HG03135 (cell line): ENCODE data around the gene ZMYM3.

Experiments
- ATAC-seq: cut with Tn5 transposase; IDR thresholded peaks from one replicate; pipeline ENCODE4 v1.9.1; 2021; ENCODE audit warnings: mild to moderate bottlenecking, moderate library complexity; ENCODE audit not compliant: unreplicated experiment

The ZMYM3 gene

DNA sequence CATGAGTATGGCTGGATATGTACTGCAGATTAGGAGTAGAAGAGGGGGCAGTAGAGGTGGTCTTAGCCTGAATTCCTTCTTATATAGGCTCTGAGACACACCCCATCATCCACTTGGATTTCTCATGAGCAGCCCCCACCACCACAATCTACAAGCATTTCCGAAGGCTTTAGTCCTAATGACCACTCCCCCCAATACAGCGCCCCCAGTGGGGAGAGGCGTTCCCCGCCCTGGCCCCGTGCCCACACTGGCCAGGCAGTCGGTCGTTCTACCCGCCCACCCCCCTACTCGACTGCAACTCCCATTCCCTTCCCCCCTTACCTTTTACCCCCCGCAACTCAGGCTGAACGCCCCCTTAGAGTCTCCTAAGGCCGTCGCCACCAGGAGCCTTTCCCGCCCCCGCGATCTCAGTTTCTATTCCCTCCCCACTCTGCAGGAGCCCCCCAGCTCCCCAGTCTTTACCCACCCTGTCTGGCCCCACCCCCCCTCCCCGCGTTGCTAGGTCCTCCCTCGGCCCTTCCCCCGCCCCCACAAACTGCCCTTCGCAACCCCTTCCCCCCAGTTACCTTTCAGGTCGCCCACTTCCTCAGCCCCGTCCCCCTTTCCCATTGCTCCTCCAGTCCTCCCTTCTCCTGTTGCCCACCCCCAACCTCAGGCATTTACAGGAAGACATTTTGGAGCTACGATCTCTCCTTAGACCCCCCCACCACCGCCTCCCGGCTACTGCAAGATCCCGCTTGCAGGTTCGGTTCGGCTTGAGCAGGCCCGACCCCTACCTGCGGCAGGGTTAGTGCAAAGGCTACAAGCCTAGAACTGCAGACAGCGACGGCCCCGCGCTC lies 468 bp downstream of the ZMYM3 start:
- no peak for ATAC-seq

GRCh38 chrX:71252221-71252620 lies 1.7 kb downstream of the ZMYM3 start:
- ATAC-seq, result no peak

DNA sequence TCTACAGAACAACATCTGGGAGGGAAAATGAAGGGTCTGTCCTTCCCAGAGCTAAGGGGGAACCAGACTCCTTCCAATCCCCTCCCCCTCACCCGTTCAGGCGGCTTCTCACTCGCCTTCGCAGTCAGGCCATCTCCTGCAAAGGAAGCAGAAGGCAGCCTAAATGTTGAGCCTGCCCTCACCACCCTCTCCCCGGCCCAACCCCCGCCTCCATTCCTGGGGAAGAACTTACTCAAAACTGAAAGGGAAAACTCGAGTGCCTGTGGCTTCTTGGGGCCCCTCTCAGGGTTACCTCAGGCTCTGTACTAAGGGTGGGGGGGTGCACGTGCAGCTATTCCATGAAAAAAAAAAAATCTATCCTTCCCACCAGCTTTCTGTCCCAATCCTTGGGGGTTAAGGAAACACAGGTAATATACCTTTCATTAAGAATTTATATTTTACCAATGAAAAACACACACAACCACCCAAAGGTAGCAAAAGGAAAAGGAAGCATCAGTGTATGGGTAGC lies 2.4 kb downstream of the ZMYM3 start:
- no peak for ATAC-seq

DNA sequence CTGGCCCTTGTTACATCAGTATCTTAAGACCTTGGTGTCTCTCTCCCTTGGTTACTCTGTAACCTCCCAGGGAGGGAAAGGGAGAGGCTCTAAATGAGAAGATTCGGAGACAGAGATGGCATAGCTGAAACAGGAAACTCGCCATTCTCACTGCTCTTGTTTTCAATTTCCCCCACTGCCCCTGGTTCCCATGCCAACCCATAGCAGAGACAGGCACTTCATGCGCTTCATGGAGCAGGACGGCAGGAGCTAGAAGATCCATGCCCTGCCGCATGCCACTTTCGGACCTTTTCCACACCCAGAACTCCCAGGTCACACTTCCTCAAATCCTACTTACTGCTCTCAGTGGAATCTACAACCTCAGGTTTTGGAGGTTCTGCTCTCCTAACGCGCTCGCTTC lies 3.1 kb downstream of the ZMYM3 start:
- ATAC-seq, result no peak

GRCh38 chrX:71245159-71245558 lies 8.8 kb downstream of the ZMYM3 start:
- ATAC-seq, result no peak

DNA sequence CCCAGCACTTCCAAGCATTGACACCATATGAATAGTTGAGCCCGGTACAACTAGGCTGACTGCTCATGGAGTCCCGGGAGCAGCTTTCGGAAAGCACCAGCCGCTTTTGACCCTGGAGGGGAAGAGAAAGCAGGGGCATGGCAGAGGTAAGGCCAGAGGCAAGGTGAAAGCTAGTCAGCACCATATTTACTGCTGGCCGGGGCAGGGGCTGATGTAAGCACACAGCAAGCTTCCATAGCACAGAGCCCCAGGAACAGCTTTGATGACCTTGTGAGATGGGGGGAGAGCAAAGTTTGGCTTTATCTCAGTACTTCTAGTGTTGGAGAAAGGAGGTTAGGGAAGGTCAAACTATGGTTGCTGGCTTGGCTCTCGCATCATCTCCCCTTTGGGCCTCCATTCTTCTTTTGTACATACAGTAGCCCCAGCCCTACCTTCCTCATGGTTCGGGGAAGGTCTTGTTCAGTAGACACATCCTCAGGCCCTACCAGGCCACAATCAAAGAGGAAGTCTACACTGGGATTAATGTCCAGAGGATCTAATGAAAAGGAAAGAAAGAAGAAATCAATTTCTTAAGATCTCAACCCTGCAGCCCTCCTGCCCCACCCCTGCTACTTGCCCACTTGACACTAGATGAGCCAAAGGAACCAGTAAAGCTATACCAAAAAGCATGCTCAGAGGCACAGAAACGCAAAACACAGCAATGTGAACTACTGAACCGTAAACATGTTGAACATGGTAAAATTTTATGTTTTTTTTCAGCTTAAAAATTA lies 9.4 kb downstream of the ZMYM3 start:
- ATAC-seq, result no peak

DNA sequence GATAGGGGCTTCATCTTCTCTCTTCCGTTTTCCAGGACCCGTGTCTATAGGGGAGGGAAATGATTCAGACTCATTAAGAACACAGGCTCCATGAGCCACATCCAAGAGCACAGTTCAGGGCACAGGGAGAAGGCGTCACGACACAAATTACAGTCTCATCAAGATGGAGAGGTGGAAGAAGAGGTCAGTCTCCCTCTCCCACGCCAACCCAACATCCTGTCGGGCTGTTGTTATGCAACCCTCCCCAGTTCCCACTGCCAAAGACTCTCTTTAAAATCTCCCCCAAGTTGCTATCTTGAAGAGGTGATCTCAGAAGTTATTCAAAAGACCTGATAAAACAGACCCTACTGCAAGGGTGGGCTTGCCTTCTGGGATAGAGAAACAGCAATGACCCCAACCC lies 12.6 kb downstream of the ZMYM3 start:
- ATAC-seq, result no peak

DNA sequence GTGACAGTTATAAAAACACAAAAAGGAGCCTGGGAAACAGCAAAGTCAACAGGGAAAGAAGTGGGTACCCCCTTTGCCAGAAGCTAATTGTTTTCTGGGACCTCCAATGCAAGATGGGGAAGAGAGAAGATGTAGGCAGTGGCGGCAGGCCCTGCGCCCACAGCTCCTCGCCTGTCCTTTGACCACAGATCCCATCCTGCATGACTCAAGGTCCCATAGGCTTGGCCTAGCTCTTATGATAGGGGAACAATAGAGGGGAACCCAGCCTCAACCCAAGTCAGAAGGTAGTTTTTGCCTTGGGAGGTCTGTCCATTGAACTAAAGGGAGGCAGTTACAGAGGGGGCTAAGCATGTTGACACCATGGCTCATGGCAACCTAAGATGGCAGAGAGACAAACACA lies 14.2 kb downstream of the ZMYM3 start:
- no peak for ATAC-seq

GRCh38 chrX:71236836-71237235 lies 17.1 kb downstream of the ZMYM3 start:
- no peak for ATAC-seq

- no peak for ATAC-seq
These were observed 18.5 kb downstream of the ZMYM3 start for GRCh38 chrX:71235482-71235881.

DNA sequence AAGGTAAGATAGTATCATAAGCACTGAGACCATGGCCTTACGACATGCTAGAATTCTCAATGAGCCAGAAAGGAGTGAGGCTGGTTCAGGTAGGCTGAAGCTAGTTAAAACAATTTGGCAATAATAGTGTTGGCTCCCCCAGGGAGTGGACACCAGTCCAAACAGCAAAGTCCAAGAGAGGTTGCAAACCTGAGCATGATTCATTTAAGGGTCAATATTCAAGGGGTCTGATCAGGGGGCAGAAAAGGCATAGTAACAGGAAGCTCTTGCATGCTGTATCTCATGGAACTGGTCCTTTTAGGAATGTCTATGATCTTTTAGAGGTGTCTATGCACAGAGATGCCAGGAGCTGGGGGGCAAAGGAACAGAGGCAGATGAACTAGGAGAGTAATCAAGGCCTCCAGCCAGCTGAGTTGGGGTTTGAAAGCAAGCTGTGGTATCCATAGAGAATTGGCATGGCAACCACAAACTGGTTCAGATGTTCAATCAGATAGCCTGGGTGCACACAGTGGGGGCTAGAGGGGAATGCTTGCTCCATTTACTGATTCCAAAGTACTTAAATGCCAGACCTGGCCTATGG lies 25.8 kb downstream of the ZMYM3 start:
- no peak for ATAC-seq

DNA sequence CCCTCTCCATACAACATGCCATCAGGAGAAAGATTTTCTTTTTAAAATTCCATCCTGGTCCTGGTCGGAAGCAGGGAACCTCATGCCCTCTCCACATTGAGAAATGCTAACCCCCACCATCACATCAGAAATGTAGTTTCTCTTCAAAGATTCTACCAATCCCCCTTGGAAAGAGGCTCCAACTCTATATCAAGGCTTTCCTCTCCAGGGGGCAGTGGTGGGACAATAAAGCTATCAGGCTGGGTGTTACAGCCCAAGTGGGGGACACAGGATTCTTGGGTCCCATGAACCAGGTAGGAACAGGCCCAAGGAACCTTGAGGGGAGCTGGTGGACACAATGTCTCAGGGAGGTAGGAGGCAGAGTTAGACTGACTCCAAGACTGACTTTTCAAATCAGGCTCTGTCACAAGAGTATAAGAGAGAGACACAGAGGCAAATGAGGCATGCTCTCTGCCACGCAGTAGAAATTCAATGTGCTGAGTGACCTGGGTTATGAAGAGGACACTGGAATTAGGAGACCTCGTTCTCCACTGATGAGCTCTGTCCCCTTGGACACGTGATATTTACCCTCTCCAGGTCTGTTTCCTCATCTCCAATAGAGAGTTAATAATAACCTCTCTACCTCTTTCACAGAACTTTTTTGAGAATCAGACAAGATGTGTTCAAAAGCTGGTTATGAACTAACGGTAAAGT lies 26.4 kb downstream of the ZMYM3 start:
- no peak for ATAC-seq

DNA sequence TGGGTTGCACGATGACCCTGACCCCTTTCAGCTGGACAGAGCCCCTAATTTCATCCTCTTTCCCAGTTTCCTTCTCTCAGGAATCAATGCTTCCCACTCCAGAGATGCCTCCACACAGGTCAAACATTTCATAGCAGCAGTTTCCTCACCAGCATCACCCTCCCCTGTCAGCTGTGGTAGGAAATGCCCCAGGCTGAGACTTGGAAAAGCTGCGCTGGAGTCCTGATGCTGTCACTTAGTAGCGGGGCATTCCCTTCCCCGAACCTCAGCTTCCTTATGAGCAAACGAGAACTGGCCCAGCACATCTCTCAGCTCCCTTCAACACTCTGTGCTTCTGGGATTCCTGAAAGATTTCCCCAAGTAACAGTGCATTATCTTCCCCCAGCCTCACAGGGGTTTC lies 28.3 kb downstream of the ZMYM3 start:
- ATAC-seq, result no peak

GRCh38 chrX:71225009-71225408 lies 28.9 kb downstream of the ZMYM3 start:
- ATAC-seq, result no peak

- ATAC-seq, result no peak
These were observed 29.7 kb downstream of the ZMYM3 start for GRCh38 chrX:71224098-71224708.

DNA sequence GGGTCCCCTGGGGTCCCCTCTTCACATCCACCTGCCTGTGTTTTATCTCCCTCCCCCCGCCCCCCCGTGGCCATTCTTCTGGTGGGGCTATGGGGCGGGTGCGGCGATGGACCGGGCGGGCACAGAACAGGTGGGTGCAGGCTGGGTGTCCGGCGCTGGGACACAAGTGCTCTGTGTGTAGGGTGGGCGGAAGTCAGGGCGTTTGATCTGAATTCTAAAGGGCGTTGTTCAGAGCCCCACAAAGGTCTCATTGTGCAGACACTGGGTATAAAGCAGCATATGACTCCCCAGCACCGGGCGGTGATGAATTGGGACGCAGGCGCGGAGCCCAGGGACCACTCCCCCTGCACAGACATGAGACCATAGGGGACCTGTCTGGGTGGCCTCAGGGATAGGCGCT lies 31.0 kb downstream of the ZMYM3 start, which contains the start of gene GJB1:
Gene GJB1 (plus strand): TSS at position 296 of the 400 bp plus-strand sequence. CDS start 484 bp downstream, outside the sequence.
- ATAC-seq, result no peak

GRCh38 chrX:71221145-71221544 lies 32.8 kb downstream of the ZMYM3 start:
- ATAC-seq, result no peak

DNA sequence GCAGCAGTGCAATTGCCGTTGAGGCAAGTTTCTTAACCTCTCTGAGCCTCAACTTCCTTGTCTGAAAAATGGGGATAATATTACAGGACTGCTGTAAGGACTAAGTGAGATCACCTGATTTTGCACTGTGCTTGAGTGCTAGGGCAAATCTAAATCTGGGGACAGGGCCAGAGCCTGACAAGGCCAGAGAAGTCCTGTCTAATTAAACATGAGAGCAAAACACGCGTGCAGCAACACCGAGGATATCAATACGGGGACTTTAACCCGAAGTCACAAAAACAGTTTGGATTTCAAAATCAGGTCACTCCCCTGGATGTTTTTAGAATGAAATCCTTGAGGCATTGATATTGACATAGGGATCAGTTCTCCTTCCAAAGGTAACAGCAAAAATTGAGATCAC lies 36.6 kb downstream of the ZMYM3 start:
- no peak for ATAC-seq

GRCh38 chrX:71216485-71216884 lies 37.5 kb downstream of the ZMYM3 start:
- no peak for ATAC-seq

DNA sequence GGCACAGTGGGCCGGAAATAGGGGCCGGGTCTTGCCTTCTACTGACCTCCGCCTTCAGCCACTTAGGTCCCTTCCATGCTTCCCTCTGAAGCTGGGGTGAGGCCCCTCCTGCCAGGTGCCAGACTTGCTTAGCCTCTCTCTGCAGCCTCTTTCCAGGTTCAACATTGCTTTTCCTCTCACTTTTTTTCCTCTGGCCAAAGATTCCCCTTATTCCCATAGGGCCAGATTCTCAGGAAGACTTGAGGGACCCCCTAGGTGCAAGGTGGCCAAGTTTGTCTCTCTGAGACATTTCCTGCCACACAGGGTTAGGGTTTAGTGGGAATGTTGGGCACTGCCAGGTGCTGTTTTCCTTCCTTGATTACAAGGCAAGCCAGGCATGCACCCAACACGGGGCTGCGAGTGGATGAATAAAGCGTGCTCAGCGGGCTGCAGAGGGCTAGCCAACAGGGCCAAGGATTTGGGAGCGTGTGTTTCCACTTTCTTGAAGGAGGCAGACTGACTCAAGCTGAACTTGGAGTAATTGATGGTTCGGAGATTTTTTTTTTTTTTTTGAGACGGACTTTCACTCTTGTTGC lies 38.5 kb downstream of the ZMYM3 start:
- no peak for ATAC-seq
